HG03558 (cell line): ENCODE measurements around the gene KCNG2.

ENCODE experiments used
- ATAC-seq: cut with Tn5 transposase; IDR thresholded peaks from one replicate; pipeline ENCODE4 v1.9.1; 2021; ENCODE audit warnings: moderate number of reproducible peaks; ENCODE audit not compliant: unreplicated experiment; ENCODE audit errors: extremely low read depth

KCNG2 gene

GRCh38 chr18:79796531-79797405 is 970 bp upstream of the KCNG2 start:
- no peak for ATAC-seq

GRCh38 chr18:79798346-79798998 is 734 bp downstream of the KCNG2 start:
- ATAC-seq: no peak

- ATAC-seq: no peak
Observed at GRCh38 chr18:79798999-79799370, 1.2 kb downstream of the KCNG2 start.

- ATAC-seq: no peak
Observed at GRCh38 chr18:79799619-79800370, 2.1 kb downstream of the KCNG2 start.

- no peak for ATAC-seq
Observed at GRCh38 chr18:79800371-79801180, 2.8 kb downstream of the KCNG2 start.

GRCh38 chr18:79801217-79801616 is 3.5 kb downstream of the KCNG2 start:
- ATAC-seq: no peak

GRCh38 chr18:79801641-79802040 is 3.9 kb downstream of the KCNG2 start:
- no peak for ATAC-seq

GRCh38 chr18:79802298-79802697 is 4.6 kb downstream of the KCNG2 start:
- no peak for ATAC-seq

- no peak for ATAC-seq
Observed at GRCh38 chr18:79803611-79804051, 5.9 kb downstream of the KCNG2 start.

GRCh38 chr18:79804130-79804787 is 6.5 kb downstream of the KCNG2 start:
- no peak for ATAC-seq

GRCh38 chr18:79805211-79805887 is 7.6 kb downstream of the KCNG2 start:
- no peak for ATAC-seq

- ATAC-seq: no peak
Observed at GRCh38 chr18:79805926-79806487, 8.3 kb downstream of the KCNG2 start.

GRCh38 chr18:79806976-79807841 is 9.5 kb downstream of the KCNG2 start:
- ATAC-seq: no peak

GRCh38 chr18:79809482-79810192 is 11.9 kb downstream of the KCNG2 start:
- no peak for ATAC-seq

- ATAC-seq: no peak
Observed at GRCh38 chr18:79812052-79812451, 14.3 kb downstream of the KCNG2 start.

- ATAC-seq: no peak
Observed at GRCh38 chr18:79814373-79814772, 16.6 kb downstream of the KCNG2 start.

- ATAC-seq: no peak
Observed at GRCh38 chr18:79815657-79816056, 17.9 kb downstream of the KCNG2 start.
